SKM-1 (cell line): Measurements from ENCODE around the gene GLUL.

Source experiments
- DNase-seq: peaks from one replicate; lab custom pipeline; 2025; ENCODE audit not compliant: unreplicated experiment; lab: John Stamatoyannopoulos, UW

The GLUL gene

DNA sequence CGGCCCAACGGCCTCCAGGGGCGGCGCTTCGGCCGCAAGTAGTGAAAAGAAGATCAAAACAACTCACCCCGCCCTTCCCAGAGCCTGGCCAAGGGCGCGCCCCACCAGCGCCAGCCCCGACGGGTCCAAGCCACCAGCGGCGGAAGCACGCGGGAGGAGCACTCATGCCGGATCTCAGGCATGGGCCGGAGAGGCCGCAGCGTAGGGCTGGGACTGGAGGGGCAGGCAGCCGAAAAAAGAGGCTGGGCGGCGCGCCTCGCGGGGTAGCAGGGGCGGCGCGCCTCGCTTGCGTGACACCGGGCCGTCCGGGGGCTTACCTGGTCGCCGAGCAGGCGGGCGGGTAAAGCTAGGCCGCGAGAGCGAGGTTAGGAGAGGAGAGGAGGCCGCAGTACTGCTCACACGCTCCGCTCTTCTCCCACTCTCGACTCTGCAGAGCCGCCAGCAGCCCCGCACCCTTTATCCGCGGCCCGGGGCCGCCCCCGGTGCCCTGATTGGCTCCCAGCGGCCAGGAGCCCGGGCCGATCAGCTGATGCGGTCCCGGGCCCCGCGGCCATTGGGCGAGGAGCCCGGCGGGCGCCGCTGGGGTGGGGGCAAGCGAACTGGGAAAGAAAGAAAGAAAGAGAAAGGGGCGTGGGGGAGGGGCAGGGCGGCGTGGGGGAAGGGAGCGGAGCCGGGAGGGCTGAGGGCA, at the start of gene GLUL:
TSS of gene GLUL (minus strand) at position 429 of the 688 bp plus-strand sequence. CDS start 3,053 bp downstream, outside the sequence.
- DNase-seq = peak; percentile 90

DNA sequence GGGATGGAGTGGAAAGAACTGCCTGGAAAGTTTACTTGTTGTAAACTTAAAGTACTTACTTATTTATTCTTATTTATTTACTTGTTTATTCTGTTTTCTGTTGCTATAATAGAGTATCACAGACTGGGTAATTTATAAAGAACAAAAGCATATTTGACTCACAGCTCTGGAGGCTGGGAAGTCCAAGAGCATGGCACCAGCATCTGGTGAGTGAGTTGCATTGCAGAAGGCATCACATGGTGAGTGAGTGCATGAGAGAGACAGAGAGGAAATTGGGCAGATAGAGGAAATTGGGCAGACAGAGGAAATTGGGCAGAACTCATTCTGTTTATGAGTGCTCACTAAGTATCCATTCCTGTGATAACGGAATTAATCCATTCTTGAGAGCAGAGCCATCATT, 46.7 kb upstream of the GLUL start:
- no peak for DNase-seq

DNA sequence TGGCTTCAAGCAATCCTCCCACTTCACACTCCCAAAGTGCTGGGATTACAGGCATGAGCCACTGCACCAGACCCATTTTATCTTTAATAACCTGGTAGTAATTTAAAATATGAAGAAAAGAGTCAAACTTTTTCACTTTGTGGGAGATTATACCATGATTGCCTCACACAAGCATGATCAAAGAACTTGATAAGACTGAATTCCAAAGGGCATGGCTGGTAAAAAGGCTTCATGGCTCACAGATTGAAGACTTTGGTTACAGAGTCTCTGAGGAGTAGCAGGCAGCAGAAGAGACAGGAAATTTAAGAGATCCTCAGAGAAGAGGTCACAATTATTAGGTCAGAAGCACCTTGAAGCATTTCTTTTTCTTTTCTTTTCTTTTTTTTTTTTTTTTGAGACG, 42.0 kb upstream of the GLUL start:
- no peak for DNase-seq

DNA sequence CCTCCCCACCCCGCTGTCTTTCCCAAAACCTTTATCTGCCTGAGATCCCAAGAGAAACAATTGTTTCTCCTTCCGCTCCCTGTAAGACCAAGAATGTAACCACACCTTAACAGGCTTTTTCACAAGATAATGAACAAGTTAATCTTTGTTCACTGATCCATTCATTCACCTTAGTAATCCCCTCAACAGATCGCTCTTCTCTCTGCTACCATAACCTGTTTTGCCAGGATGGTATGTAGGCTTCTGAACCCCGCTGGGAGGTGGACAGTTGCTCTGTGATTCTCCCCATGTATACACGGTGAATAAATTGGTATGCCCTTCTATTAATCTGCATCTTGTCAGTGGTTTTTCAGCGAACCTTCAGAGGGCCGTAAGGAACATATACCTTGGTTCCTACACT, 39.7 kb upstream of the GLUL start:
- DNase-seq = no peak

DNA sequence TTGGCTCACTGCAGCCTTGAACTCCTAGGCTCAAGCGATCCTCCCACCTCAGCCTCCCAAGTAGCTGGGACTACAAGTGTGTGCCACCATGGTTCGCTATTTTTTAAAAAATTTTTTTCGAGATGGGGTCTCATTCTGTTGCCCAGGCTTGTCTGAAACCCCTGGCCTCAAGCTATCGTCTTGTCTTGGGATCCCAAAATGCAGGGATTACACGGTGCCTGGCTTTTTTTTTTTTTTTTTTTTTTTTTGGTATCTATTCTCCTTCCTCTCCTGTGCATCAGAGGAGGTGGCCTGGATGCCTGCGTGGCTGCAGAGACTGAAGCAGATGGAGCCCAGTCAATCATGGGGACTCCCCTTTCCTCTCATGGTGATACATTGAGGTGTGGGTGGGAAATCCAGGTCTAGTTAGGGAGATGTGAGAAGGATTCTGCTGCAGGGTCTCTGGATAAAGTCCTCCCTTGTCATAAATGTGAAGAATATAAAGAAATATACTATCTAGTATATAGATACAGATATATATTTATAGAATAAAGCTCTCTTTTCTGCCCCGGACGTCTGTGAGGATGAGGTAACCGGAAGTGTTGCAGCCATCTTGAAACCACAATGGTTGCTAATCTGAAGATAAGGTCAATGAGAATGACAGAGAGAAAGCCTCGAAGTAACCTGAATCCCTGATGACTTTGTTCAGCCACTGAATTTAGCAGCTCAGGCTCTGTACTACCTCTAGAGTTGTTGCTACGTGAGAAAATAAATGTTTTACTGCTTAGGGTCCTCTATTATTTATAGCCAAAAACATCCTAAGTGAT, 38.9 kb upstream of the GLUL start:
- DNase-seq = peak; percentile 55

DNA sequence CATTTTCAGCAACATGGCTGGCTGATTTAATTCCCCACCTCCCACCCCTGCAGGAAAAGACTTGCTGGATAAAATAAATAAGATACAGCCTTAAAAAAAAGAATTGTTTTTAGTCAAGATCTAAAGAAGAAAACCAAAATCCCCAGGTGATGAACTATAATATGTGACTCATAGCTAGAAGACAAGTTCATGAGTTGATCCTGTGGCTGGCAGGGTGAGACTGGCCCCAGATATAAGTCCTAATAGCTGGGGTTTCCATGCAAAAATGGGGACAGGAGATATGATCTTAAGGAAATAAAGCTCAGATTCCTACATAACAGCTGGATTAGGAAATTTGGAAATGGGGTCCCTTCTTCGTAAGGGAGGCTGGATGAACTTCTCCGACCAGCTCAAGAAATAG, 36.5 kb upstream of the GLUL start:
- DNase-seq = no peak

DNA sequence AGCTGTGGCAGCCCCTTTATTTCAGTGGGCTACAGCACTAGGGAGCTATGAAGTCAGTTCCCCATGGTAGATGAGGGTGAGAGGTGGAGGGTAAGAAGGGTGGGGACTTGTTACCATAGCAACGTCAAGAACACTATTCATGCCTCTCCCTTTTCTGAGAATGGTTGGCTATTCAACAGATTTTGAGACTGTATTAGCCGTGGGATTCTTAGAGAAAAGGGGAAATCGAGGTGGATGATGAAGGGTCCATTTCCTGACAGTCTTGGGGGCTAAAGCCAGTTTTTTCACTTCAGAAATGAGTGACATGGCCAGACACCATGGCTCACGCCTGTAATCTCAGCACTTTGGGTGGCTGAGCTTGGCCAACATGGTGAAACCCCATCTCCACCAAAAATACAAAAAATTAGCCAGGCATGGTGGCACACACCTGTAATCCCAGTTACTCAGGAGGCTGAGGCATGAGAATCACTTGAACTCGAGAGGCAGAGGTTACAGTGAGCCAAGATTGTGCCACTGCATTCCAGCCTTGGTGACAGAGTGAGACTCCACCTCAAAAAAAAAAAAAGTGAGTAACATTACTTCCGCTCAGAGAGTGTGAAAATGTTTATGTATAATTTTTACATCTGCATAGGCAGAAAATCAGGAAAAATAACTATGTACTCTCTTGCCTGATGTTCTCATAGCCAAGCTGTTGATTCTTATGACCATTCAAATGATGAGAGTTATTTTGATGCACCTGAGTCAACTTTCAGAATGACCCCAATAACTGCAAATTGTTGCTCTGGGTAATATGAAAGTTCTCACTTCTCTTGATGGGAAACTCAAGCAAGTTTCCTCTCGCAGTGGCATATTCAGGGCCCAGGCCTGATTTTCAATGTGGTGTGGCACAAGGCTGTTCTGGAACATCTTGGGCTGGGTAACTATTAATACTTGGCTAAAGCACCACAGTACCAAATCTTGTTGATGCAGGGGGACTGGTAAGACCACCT, 35.1 kb upstream of the GLUL start:
- DNase-seq = no peak

DNA sequence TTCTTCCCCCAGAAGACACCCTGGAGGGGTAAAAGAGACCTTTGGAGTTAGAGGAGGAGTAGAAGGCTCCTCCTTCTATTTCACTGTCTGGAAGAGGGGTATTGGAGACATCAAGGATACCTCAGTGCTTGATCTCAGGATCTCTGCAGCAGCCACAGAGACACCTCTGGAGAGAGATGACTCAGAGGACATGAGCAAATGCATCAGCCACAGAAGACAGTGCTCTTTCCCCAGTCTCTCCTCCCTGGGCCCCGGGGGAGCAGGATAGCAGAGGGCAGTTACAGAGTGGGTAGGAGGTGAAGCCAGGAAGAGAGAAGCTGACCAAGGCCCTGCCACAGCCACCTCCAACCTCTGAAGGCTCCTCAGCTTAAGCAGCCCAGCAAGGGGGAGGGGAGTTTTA, 24.2 kb upstream of the GLUL start:
- no peak for DNase-seq

DNA sequence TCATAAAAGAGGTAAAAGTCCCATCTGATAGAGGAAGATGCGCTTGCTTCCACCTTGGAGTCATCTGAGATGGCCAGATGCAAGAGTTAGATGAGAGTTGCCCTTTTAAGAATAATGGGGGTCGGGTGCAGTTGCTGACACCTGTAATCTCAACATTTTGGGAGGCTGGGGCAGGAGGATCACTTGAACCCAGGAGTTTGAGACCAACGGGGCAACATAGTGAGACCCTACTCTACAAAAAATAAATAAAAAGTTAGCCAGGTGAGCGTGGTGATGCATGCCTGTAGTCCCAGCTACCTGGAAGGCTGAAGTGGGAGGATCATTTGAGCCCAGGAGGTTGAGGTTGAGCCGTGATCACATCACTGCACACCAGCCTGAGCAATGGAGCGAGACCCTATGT, 22.4 kb upstream of the GLUL start:
- no peak for DNase-seq

DNA sequence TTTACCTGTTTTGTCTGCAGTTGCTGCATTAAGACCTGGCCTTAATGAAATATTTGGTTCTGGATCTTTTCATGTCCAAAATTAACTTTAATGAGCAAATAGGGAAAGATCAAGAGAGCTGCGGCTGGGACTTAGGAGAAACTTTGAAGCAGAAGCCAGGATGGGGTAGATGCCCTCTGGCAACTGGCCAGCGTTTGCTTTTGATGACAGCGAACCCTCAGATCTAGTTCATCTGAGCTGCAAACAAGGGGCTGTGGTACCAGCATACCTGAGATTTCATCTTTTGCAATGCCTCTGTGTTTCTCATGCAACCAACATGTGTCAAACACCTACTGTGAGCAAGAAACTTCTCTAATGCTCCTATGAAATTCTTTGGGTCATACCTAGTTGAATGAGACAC, 21.9 kb upstream of the GLUL start:
- DNase-seq = no peak

DNA sequence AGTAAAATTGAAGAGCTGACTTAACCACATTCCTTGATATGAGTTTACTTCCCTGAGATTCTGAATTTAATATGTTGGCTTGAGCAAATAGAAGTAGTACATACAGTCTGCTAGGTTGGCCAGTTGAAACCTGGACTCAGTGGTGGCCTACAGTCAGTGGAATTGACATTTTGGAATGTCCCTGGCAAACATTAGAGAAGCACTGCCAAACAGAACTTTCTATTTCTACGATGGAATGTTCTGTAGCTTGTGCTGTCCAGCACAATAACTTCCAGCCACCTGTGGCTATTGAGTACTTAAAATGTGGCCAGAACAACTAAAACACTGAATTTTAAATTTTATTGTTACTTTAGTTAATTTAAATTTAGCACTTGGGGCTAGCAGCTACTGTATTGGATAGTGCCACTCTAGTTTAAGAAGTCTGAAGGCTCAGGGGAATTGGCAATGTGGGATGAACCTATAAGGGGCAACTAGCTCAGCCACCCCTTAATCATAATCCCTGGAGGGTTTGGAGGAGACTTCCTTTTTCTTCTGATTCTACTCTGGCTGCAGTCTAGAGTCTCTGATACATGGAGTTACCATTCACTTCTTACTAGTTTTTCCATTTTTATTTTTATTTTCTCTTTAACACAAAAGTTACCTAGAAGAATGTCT, 19.2 kb upstream of the GLUL start:
- no peak for DNase-seq

DNA sequence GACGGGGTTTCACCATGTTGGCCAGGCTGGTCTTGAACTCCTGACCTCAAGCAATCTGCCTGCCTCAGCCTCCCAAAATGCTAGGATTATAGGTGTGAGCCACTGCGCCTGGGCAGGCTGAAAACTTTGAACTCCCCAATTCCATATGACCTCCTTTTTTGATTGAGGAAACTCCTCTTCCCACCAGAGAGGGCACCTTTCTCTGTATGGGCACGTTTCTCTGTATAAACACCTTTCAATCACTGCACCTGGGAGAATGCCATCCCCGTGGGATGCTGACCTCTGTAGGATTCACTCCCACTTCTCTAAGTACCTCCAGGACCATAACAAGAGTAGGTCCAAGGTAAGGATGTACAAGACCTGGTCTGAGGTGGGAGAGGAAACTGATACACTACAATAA, 18.5 kb upstream of the GLUL start:
- no peak for DNase-seq

DNA sequence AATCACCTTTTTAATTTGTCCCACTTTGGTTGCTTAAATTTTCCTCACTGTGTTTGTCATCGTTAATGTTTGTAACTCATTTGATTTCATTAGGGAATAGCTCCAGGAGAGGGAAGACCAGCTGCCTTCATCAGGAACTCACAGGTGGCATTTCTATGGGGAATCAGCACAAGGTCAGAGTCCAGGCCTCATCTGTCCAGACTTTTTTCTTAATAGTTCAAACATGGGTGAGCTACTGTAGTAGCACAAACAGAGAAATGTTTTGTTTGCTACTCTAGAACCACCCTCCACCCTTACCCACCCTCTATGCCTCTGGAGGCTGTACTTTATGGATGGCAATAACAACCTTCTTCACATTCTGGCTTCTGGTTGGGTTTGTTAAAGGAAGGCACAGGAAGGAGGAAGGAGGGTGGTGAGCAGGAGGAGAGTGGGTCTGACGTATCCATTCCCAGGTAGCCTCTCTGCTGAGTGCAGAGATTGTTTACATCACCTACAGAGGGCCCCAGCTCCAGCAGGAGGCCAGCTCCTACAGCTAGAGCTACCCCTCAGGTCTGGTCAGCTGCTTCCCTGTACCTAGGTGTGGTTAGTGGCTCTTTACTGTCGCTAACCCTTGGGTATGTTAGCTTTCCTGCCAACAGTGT, 17.0 kb upstream of the GLUL start:
- DNase-seq = no peak

DNA sequence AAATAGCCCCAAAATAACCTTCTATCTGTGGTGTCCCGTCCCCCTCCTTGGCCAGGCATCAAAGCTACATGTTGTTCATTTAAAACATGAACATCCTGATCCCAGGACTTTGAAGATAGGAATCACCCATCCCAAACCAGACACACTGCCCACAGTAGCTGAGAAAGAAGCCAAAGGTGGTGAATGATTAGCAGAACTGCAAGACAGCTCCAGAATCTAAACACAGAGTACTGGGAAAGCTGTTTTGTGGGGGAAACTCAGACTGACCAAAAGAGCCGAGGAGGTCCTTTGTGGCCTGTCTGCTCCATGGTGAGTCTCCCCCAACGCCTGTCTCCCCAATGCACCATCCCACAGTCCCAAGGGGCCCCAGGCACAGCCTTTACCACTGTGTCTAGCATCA, 16.1 kb upstream of the GLUL start:
- DNase-seq = no peak

DNA sequence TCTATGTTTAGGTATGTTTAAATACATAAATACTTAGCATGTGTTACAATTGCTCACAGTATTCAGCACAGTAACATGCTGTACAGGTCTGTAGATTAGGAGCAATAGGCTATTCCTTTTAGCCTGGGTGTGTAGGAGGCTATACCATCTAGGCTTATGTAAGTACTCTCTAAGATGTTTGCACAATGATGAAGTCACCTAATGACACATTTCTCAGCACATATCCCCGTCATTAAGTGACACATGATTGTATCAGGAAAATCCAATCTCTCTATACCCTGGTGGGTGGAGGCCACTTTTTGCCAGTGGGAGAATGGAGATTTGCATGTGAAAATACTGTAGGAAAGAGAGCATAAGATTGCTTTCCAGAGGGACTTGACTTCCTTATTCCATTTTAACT, 14.4 kb upstream of the GLUL start:
- no peak for DNase-seq

DNA sequence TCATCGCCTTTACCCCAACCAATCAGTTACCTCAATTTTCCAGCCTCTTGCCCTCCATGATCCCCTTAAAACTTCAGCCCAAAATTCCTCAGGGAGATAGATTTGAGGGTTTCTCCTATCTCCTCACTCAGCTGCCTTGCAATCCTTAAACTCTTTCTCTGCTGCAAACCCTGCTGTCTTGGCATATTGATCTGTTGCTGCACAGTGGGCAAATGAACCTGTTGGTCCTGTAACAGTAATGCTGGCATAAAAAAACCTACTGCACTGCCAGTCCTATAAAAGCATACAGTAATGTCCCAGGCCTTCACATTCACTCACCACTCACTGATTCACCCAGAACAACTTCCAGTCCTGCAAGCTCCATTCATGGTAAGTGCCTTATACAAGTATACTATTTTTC, 14.0 kb upstream of the GLUL start:
- no peak for DNase-seq

DNA sequence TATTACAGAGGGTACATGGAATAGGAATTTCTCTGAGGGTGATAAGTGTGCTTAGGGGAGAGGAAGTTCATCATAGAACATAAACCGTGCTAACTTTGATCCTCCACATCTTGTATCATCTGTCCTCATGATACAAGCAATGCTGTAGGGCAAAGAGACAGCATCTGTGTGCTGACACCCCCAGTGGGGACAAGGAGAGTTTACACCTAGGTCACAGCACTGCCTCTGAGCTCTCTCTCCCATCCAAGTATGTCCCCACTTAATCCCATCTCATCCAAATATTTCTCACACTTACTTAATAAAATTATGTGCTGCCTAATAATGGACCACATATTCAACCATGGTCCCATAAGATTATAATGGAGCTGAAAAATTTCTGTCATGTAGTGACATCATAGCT, 13.2 kb upstream of the GLUL start:
- no peak for DNase-seq

DNA sequence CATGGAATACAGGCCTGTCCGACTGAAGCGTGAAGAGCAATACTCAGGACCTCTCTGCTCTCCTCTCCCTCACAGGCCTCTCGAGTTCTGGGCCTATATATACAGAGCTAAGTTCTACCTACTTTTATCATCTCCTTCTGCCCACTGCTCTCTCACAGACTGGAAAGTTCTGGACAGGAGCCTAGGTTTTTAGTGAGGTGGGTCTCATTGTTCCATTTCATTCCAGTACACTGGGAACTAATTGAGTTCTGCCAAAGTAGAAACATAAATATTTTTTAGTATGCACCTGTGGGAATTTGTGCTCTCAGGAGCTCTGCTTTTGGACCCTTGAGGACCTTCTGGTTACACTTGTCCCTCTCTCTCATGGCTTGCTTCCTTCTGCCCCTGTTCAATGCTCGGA, 9.0 kb upstream of the GLUL start, which contains the start of gene TEDDM1:
TSS of gene TEDDM1 (minus strand) at position 101 of the 400 bp plus-strand sequence. CDS start 182 bp downstream, outside the sequence.
- no peak for DNase-seq

DNA sequence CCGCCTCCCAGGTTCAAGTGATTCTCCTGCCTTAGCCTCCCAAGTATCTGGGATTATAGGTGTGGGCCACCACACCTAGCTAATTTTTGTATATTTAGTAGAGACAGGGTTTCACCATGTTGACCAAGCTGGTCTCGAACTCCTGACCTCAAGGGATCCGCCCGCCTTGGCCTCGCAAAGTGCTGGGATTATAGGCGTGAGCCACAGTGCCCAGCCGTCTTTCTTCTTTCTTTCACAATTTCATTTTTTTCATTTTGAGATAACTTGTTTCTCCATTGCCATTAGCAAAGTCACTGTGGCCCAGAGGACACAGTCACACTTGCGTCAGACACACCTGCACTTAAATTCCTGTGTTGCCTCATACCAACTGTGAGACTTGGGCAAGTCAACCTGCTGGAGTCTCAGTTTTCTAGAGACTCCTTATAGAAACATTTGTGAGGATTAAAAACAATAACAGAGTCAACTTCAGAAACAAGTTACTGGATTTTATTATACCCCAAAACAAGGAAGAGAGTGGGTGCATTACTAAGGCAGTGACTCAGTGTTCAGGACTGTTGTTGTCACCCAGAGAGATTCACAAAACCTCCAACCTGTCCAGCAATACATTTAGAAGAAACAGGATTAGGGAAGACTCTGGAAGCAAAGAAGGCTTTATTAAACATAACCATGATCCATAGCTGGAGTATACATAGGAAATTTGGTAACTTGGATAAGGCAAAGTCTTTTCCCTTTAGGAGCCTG, 6.2 kb upstream of the GLUL start:
- no peak for DNase-seq

DNA sequence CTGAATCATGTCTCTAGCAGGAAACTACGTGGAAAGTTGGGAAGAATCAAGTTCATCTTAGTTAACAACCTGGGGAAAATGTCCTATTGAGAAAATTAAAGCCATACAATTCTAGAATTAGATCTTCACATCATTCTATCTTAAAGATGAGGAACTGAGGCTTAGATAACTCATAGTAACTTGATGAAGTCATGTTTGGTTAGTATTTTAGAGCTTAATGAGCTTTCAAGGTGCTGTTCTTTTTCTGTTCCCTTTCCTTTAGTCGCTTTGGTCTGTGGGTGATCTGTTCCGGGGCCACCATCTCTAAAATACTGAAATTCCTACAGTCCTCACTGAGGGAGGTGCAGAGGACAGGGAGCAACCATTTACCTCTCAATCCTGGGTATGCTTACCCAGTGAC, 4.3 kb upstream of the GLUL start:
- no peak for DNase-seq
